ENCODE data around the gene ANKS1B.

The ANKS1B gene

DNA sequence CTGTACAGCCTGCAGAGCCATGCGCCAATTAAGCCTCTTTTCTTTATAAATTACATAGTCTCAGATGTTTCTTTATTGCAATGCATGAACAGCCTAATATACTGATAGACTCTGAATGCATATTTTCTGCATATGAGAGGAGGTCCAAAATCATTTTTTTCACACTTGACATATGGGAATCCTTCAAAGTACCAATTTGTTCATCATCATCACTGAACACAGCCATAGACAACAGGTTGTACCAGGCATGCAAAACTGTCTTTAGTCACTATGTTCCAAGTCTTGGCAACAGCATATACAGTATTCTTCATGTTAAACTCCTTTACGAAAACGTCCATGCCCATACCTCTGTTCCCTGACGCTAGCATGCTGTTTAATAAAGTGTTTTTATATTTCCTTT, 807.9 kb downstream of the ANKS1B start:
- no peak for DNase-seq (ENCODE audit: low read depth)

DNA sequence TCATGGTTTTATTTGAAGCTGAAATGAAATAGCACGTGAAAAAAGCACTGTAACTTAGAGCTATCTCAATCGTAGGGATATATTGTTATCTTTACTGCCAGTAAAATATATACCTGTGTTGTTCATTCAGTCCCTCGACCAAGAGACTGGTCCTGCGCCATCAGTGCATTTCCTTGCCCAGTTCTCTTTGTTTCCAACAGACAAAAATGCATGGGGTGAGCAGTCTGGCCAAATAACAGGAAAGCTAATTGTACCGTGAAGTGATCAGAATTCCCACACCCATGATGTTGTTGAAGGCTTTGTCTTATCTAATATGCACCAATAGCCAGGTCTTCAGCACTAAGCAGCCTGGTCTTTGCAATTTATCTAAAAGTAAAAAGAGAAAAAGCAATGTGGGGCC, 814.3 kb downstream of the ANKS1B start:
- no peak for DNase-seq (ENCODE audit: low read depth)

DNA sequence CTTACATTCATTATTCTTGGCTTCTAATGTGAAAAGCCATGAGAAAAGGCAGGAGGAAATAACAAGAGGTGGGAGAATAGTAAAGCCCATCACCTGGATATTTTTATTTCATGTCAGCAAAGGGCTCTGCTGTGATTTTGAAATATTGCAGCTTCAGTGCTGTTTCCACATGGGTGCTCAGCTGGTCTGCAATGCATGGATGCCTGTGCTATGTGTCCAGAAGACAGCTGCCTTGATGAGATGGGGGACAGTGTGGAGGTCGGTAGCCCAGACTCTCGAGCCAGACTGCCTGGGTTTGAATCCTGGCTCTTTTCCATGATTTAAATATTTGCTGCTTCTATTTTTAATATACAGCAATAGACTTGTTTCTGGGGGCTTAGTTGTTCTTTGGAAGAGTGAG, 814.7 kb downstream of the ANKS1B start:
- DNase-seq (ENCODE audit: low read depth), result no peak

DNA sequence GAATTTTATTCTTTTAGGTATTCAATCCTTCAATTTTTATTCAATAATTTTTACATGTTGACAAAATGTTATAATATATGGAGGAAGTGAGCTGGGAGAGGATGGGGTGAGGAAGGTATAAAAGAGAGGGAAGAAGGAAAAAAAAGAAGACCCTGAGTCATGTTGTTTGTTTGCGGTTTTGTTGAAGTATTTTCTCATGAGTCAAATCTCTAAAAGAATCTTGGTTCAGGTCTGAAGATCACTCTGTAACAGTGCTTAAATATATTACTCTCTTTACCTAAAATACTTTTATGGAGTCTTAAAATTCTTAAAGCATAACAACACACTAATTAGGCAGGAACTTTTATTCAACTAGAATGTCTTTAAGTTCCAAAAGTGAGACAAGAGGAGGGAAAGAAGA, 826.8 kb downstream of the ANKS1B start:
- no peak for DNase-seq (ENCODE audit: low read depth)

GRCh38 chr12:99154983-99155336, 829.8 kb downstream of the ANKS1B start:
- DNase-seq (ENCODE audit: low read depth), result no peak

DNA sequence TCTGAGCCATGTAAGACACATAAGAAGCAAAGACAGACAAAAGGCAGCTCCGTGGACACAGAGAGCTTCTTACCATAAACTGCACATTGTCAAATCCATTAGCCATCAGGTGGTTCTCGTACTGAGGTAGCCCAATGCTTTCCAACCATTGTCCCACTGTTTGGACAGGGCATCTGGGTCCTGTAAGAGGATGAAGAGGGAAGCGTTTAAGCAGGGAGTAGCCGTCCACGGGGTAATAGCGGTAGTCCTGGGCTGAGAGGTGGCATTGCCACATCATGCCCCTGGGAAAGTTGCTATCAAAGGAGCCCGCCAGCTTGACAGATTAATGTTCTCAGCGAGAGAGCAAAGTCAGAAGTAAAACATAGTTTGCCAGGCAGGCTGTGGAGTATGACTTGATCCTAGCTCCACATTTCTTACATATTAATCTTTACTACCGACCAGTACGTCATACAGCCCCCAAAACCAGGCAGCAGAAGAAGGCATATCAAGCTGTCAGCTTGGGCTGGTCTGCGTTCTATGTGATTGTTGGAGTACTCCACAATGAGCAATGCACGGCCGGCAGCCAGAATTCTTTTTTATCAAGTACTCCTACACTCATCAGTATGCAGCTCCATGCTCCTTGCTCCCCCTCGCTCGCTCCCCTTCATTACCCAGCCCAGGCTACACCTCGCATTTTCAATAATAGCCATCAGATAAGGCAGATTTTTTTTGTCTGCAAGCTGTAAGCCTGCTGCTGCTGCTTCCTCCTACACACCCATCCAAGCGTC, 830.3 kb downstream of the ANKS1B start:
- DNase-seq (ENCODE audit: low read depth), result no peak

DNA sequence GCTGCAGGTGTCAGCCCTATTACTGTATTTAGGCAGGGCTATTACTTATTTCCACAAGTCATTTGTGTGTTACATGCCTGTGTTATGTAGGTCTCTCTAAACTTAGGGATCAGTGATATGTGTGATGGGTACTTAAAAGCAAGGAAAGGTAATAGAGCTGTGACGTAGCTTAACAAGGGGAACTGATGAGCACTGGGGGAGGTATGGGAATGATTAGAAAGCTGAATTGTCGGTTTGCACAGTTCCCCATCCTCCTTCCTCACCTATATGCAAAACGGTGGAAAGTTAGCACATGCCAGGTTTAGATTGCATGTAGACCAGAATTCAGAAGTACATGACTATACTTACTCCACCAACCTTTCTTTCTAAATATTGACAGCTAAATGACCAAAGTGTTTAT, 831.4 kb downstream of the ANKS1B start:
- no peak for DNase-seq (ENCODE audit: low read depth)

DNA sequence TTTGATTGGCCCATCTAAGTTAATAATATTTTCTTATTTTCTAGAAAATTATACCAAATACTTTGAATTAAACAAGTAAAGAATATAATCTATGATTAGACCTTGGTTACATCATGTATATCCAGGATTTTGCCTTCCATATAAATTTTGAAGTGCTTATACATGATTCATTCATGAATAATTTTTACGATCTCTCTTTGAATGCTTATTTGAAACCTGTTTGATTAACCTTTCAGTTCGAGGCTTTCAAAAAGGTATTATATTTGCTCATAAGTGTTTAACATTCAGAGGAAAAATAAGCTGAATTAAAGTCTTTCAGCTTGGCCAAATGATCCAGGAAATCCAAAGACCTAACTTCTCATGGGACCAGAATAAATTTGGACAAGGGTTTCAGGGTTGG, 832.4 kb downstream of the ANKS1B start:
- no peak for DNase-seq (ENCODE audit: low read depth)

GRCh38 chr12:99151744-99152143, 833.0 kb downstream of the ANKS1B start:
- DNase-seq (ENCODE audit: low read depth), result no peak

GRCh38 chr12:99147130-99147529, 837.6 kb downstream of the ANKS1B start:
- no peak for DNase-seq (ENCODE audit: low read depth)

DNA sequence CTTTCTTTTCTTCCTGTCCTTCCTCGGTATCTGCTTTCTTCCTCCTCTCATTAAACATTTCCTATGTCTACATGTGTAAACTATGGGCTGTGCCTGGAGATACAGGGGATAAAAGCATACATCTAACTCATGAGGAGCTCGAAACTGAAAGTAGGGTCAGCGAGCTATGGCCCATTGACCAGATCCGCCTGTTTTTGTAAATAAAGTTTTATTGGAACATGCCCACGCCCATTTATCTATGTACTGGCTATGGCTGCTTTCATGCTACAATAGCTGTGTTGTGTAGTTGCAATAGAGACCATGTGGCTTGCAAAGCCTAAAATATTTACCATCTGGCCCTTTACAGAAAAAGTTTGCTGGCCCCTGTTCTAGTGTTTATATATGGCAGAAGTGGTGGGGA, 838.0 kb downstream of the ANKS1B start:
- DNase-seq (ENCODE audit: low read depth), result no peak

- DNase-seq (ENCODE audit: low read depth), result no peak
These were observed 838.6 kb downstream of the ANKS1B start for GRCh38 chr12:99146185-99146584.

DNA sequence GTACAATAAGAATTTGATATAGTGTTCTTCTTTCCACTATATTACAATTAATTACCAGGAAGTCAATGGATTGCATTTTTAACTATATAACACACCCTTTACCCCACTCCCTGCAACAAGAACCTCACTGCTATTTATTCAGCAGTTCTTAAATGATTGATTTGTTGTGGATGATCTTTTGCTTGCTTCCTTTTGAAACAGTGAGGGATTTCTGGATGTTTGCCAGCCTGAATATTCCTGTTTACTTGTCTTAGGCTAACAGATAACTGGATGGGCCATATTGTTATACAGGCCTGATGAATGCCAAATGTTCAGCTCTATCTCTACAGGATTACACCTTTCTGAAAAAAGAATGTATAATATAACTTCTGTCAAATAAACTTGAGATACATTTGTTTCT, 842.1 kb downstream of the ANKS1B start:
- no peak for DNase-seq (ENCODE audit: low read depth)

DNA sequence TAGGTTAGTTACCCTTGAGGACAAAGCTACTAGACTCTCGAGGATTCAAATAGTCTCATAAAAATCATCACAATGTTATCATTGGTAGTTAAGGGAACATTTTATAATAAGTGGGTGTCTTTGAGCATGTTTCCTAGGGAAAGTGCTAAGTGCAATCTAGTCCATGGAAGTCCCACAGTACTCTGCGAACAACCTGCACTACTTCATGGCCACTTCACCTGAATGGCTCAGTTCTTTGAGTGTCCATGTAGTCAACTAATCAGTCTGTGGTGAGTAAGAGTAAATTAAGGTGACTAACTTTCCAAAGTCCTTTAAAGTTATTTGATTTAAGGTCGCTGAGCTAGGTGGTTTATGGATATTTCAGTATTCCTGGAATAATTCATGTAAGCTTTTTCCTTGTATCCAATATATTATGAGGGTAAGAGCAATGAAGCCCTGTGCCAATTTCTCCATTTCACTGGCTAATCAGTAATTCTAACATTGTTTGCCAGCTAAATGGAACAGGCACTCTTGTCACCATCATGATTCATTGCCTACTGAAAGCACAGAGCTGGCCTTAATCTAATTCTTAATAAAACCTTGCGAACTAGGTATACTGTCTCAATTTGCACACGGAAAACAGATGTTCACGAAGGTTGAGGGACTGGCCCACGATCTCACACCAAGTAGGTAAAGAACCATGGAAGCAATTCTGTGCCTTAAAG, 844.6 kb downstream of the ANKS1B start:
- no peak for DNase-seq (ENCODE audit: low read depth)

DNA sequence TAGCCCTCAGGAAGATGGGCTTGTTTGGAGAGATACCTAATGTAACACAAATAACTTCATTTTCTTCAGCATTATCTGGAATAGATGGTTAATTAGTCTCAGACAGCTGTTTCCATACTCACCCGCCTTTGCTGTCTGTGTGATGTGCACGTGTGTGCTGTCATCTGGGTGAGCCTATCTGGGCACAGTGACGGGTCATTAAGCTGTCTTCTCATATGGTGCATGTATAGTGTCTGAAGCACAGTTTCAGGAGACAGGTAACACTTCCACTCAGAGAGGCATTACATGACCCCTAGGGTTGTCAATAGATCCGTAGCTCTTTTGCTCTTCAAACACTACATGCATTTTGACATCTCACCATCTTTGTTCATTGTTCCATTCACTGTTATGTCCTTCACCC, 846.3 kb downstream of the ANKS1B start:
- no peak for DNase-seq (ENCODE audit: low read depth)

GRCh38 chr12:99137124-99137855, 847.4 kb downstream of the ANKS1B start:
- DNase-seq (ENCODE audit: low read depth), result no peak

DNA sequence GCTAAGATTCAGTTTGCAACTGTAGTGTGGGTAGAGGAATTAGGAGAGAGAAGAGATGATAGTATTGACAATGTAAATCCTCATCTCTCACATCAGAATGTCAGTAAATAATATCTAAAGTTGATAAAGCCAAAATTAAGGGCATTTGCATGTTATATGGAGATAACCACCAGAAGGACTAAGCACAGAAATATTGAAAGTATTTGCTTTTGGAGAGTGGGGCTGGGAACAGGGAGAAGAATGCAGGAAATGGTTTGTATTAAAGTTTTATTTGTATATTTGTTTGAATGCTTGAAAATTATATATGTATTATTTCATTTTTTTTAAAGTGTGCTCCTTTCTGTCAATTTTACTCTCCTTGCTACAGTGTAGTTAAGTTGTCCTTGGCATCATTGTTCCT, 848.2 kb downstream of the ANKS1B start:
- no peak for DNase-seq (ENCODE audit: low read depth)

- no peak for DNase-seq (ENCODE audit: low read depth)
These were observed 849.4 kb downstream of the ANKS1B start for GRCh38 chr12:99135376-99135775.

DNA sequence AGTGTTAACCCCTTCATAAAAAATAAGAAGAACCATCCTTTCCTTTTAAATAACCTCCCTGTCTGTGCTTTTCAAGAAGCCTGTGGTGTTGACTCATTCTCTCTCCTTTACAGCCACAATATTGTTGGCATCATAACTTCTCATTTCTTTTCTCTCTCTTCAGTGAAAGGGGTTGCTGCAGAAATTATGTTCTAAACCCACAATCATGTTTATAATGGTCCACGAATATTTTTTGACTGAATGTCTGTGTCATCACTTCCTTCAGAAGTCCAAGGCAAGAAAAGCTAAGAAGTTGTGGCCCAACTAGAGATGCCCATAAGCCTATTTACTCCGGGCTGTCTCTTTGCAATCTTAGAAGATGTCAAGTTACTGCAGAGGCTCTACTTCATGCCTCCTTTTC, 851.3 kb downstream of the ANKS1B start:
- DNase-seq (ENCODE audit: low read depth), result no peak

GRCh38 chr12:99131751-99132199, 853.0 kb downstream of the ANKS1B start:
- no peak for DNase-seq (ENCODE audit: low read depth)

GRCh38 chr12:99130808-99131553, 853.8 kb downstream of the ANKS1B start:
- DNase-seq (ENCODE audit: low read depth), result no peak

- DNase-seq (ENCODE audit: low read depth), result no peak
These were observed 856.4 kb downstream of the ANKS1B start for GRCh38 chr12:99128246-99128802.

All from stromal cell of bone marrow (primary cell).